Hepatocyte (in vitro differentiated cells): ENCODE data around the gene LMNB1. TPM values are rescaled to one million over a fixed set of nuclear protein-coding genes. Genes with fewer than 3 reads are reported as not detected.
A peak's percentile ranks its signal among the peaks of the same experiment; 100 is the strongest.

Experiments used
- DNase-seq: peaks from one replicate; pipeline ENCODE4 v3.0.0-alpha.2; 2016; ENCODE audit warnings: low spot score
- H2AFZ ChIP-seq: fragments of 200-600 bp; sonication (generic); 2 replicates; pipeline ENCODE4 v1.6.0; 2016; ENCODE audit warnings: antibody characterized with exemption, mild to moderate bottlenecking
- H3K27ac ChIP-seq: fragments of 200-600 bp; sonication (generic); 2 replicates; pipeline ENCODE4 v1.5.1; 2016; ENCODE audit warnings: mild to moderate bottlenecking
- H3K27me3 ChIP-seq: fragments of 200-600 bp; sonication (generic); 2 replicates; pipeline ENCODE4 v1.6.1; 2016
- H3K36me3 ChIP-seq: fragments of 200-600 bp; sonication (generic); replicated peaks from 2 replicates; pipeline ENCODE4 v1.5.1; 2016; ENCODE audit warnings: low read depth; ENCODE audit not compliant: insufficient read depth
- H3K4me1 ChIP-seq: fragments of 200-600 bp; sonication (generic); 2 replicates; pipeline ENCODE4 v1.5.1; 2016; ENCODE audit warnings: mild to moderate bottlenecking, moderate library complexity; ENCODE audit not compliant: insufficient read depth
- H3K4me2 ChIP-seq: fragments of 200-600 bp; sonication (generic); 2 replicates; pipeline ENCODE4 v1.6.0; 2016
- H3K4me3 ChIP-seq: fragments of 200-600 bp; sonication (generic); 2 replicates; pipeline ENCODE4 v1.5.1; 2016; ENCODE audit warnings: mild to moderate bottlenecking
- H3K79me2 ChIP-seq: fragments of 200-600 bp; sonication (generic); 2 replicates; pipeline ENCODE4 v1.6.0; 2017; ENCODE audit warnings: mild to moderate bottlenecking
- H3K9me2 ChIP-seq: fragments of 200-600 bp; sonication (generic); replicated peaks from 2 replicates; pipeline ENCODE4 v1.6.0; 2017; ENCODE audit warnings: mild to moderate bottlenecking; ENCODE audit not compliant: insufficient read depth
- H3K9me3 ChIP-seq: fragments of 200-600 bp; sonication (generic); 2 replicates; pipeline ENCODE4 v1.5.1; 2016; ENCODE audit warnings: low read depth, mild to moderate bottlenecking
- H4K20me1 ChIP-seq: fragments of 200-600 bp; sonication (generic); 2 replicates; pipeline ENCODE4 v1.6.0; 2016; ENCODE audit warnings: mild to moderate bottlenecking; ENCODE audit not compliant: insufficient read depth, poor library complexity, severe bottlenecking
- EZH2 ChIP-seq: fragments of 200-600 bp; sonication (generic); IDR thresholded peaks from 2 replicates; pipeline ENCODE4 v1.6.1; 2016; ENCODE audit warnings: antibody characterized with exemption, mild to moderate bottlenecking, borderline replicate concordance
- EZH2phosphoT487 ChIP-seq: fragments of 200-600 bp; sonication (generic); IDR thresholded peaks from one replicate; pipeline ENCODE4 v1.6.1; 2018; ENCODE audit warnings: antibody characterized with exemption, mild to moderate bottlenecking, low read depth, moderate library complexity; ENCODE audit not compliant: unreplicated experiment, severe bottlenecking
- WGBS: methylation state at CpG from one replicate; pipeline ENCODE4 v1.1.6; 2016; ENCODE audit warnings: low lambda C conversion rate; ENCODE audit errors: missing lambda C conversion rate; 5-methylcytosine and 5-hydroxymethylcytosine counted together
- polyA plus RNA-seq: library from polyadenylated mRNA; unstranded; fragments of >200 nt; fragmentation: Nextera tagmentation; extraction: Ambion mirVana; gene quantifications from 2 replicates; pipeline ENCODE4 v1.2.1, GENCODE V29; 2016
- total RNA-seq: library from RNA; depleted of rRNA; stranded (reverse); fragments of >200 nt; gene quantifications from 2 replicates; pipeline ENCODE4 v1.2.3, GENCODE V29; 2014
- TF ChIP-seq, protein P1 (sequence below): fragments of 200-600 bp; sonication (generic); IDR thresholded peaks from 2 replicates; pipeline ENCODE4 v1.5.1; 2016; ENCODE audit warnings: antibody characterized with exemption, mild to moderate bottlenecking; ENCODE audit not compliant: poor library complexity

Gene LMNB1
- total and polyA plus RNA-seq, 2 experiments from 2014 or later, result 12.9 to 30.8 TPM

- TF ChIP-seq, protein P1, sequence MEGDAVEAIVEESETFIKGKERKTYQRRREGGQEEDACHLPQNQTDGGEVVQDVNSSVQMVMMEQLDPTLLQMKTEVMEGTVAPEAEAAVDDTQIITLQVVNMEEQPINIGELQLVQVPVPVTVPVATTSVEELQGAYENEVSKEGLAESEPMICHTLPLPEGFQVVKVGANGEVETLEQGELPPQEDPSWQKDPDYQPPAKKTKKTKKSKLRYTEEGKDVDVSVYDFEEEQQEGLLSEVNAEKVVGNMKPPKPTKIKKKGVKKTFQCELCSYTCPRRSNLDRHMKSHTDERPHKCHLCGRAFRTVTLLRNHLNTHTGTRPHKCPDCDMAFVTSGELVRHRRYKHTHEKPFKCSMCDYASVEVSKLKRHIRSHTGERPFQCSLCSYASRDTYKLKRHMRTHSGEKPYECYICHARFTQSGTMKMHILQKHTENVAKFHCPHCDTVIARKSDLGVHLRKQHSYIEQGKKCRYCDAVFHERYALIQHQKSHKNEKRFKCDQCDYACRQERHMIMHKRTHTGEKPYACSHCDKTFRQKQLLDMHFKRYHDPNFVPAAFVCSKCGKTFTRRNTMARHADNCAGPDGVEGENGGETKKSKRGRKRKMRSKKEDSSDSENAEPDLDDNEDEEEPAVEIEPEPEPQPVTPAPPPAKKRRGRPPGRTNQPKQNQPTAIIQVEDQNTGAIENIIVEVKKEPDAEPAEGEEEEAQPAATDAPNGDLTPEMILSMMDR, result no peak
- no peak for TF ChIP-seq EZH2
- TF ChIP-seq EZH2phosphoT487, result no peak
- H3K4me3 ChIP-seq, result no peak overlapping the region
- H3K4me1 ChIP-seq, result peaks cover 9% of the 10 kb centered on the region
- no peak overlapping the region for H3K4me2 ChIP-seq
- DNase-seq, result peak; percentile 37
- H3K9me3 ChIP-seq, result no peaks in the 10 kb centered on the region
- H3K27ac ChIP-seq, result no peak overlapping the region
- H2AFZ ChIP-seq, result no peak overlapping the region
- H4K20me1 ChIP-seq, result no peaks in the 10 kb centered on the region
- no peaks in the 10 kb centered on the region for H3K9me2 ChIP-seq
- H3K79me2 ChIP-seq, result no peaks in the 10 kb centered on the region
- 45% methylated on average over 3 of the region's 3 CpGs for WGBS
- no peaks in the 10 kb centered on the region for H3K27me3 ChIP-seq
- no peaks in the 10 kb centered on the region for H3K36me3 ChIP-seq
Measured at GRCh38 chr5:126849101-126849678, 72.3 kb downstream of the LMNB1 start.

DNA sequence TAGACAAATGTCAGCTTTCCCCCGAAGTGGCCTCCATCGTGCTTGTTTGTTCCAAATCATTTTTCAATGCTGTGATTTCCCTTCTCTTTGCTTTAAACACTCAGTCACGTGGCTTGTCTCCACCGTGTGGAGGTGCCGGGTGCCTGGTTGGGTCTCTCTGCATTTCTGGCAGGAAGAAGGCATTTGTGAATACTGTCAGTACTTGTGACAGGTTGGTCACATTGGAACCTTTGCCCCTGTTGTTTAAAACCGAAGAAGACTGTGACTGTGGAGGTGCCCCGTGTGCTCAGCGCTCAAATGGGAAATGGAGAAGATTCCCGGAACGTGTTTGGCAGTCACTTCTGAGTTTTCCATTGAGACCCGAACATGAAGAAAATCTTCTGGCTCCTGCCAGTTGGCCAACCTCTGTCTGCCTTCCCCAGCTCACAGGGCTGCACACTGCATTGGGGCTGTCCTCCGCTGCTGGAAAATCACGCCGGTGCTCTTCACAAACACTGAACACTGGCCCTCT lies 74.6 kb downstream of the LMNB1 start:
- H3K4me3 ChIP-seq, result no peak overlapping the region
- no peaks in the 10 kb centered on the region for H3K36me3 ChIP-seq
- no peak for DNase-seq
- no peak overlapping the region for H3K27ac ChIP-seq
- no peaks in the 10 kb centered on the region for H3K27me3 ChIP-seq
- no peaks in the 10 kb centered on the region for H3K9me3 ChIP-seq
- no peaks in the 10 kb centered on the region for H3K9me2 ChIP-seq
- no peak overlapping the region for H3K4me2 ChIP-seq
- H3K4me1 ChIP-seq, result peaks cover 9% of the 10 kb centered on the region
- H4K20me1 ChIP-seq, result no peaks in the 10 kb centered on the region
- no peaks in the 10 kb centered on the region for H3K79me2 ChIP-seq
- H2AFZ ChIP-seq, result no peak overlapping the region
- 89% methylated on average over 14 of the region's 14 CpGs for WGBS
- no peak for TF ChIP-seq EZH2
- no peak for TF ChIP-seq EZH2phosphoT487
- TF ChIP-seq, protein P1, result no peak

GRCh38 chr5:126852091-126852571 lies 75.2 kb downstream of the LMNB1 start:
- no peak overlapping the region for H3K4me3 ChIP-seq
- WGBS, result 87% methylated on average over 4 of the region's 4 CpGs
- H3K36me3 ChIP-seq, result no peaks in the 10 kb centered on the region
- no peak overlapping the region for H3K27ac ChIP-seq
- no peaks in the 10 kb centered on the region for H3K9me3 ChIP-seq
- H3K79me2 ChIP-seq, result no peaks in the 10 kb centered on the region
- H4K20me1 ChIP-seq, result no peaks in the 10 kb centered on the region
- DNase-seq, result no peak
- H3K27me3 ChIP-seq, result no peaks in the 10 kb centered on the region
- H3K9me2 ChIP-seq, result no peaks in the 10 kb centered on the region
- peaks cover 9% of the 10 kb centered on the region for H3K4me1 ChIP-seq
- TF ChIP-seq, protein P1, result no peak
- TF ChIP-seq EZH2phosphoT487 (no peak), EZH2 (no peak)
- no peak overlapping the region for H3K4me2 ChIP-seq
- no peak overlapping the region for H2AFZ ChIP-seq
